Measurements from ENCODE around the gene LRMDA.

DNA sequence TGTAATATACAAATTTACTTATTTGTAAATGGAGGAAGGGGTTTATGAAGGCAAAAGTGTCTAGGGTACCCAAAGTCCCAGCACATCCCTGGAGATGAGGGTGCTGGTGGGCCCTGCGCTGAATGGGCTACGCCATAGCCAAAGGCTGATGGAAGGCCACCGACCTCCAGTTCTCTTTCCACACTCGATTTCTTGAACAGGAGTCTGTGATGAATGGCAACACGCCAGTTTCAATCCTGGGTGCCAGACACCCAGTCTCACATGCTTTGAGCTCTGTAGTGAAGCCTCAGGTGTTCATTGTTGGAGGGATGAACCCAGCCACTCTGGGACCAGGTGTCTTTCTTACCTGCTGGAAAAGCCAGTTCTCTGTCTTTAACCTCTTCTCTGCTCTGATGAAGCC is 752 bp downstream of the LRMDA start:
- TF ChIP-seq, protein P1, sequence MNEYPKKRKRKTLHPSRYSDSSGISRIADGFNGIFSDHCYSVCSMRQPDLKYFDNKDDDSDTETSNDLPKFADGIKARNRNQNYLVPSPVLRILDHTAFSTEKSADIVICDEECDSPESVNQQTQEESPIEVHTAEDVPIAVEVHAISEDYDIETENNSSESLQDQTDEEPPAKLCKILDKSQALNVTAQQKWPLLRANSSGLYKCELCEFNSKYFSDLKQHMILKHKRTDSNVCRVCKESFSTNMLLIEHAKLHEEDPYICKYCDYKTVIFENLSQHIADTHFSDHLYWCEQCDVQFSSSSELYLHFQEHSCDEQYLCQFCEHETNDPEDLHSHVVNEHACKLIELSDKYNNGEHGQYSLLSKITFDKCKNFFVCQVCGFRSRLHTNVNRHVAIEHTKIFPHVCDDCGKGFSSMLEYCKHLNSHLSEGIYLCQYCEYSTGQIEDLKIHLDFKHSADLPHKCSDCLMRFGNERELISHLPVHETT (CRISPR knock-in tag; conservative IDR thresholded peaks at IDR 0.05) = no peak
- TF ChIP-seq TARDBP (CRISPR knock-in tag; IDR thresholded peaks at IDR 0.05) (no peak), RNF2 (conservative IDR thresholded peaks at IDR 0.05; ENCODE audit: low read depth) (no peak), POLR2AphosphoS5 (IDR thresholded peaks at IDR 0.05; ENCODE audit: low read depth, low read length) (no peak; the same call in 1 of the 2 replicates), EP300 (IDR thresholded peaks at IDR 0.05; ENCODE audit: low read depth in 2 of 2, low read length in 2 of 2) (no peak), EP300 (CRISPR knock-in tag; IDR thresholded peaks at IDR 0.05; ENCODE audit: borderline replicate concordance) (no peak), ZNF749 (CRISPR knock-in tag; IDR thresholded peaks at IDR 0.05; ENCODE audit: borderline replicate concordance) (no peak), FOXA1 (IDR thresholded peaks at IDR 0.05) (no peak), FOXA1 (CRISPR knock-in tag; IDR thresholded peaks at IDR 0.05) (no peak), KLF16 (CRISPR knock-in tag; IDR thresholded peaks at IDR 0.05) (no peak; a peak in 1 of 4 replicates), NFYB (CRISPR knock-in tag; IDR thresholded peaks at IDR 0.05) (no peak), EZH2 (conservative IDR thresholded peaks at IDR 0.05; ENCODE audit: low read depth, low read length) (no peak)
- TF ChIP-seq, protein P2, sequence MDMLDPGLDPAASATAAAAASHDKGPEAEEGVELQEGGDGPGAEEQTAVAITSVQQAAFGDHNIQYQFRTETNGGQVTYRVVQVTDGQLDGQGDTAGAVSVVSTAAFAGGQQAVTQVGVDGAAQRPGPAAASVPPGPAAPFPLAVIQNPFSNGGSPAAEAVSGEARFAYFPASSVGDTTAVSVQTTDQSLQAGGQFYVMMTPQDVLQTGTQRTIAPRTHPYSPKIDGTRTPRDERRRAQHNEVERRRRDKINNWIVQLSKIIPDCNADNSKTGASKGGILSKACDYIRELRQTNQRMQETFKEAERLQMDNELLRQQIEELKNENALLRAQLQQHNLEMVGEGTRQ (IDR thresholded peaks at IDR 0.05; ENCODE audit: low read depth, low read length) = no peak
- TF ChIP-seq, protein P2 (CRISPR knock-in tag; IDR thresholded peaks at IDR 0.05; ENCODE audit: borderline replicate concordance) = no peak
- TF ChIP-seq, protein P3, sequence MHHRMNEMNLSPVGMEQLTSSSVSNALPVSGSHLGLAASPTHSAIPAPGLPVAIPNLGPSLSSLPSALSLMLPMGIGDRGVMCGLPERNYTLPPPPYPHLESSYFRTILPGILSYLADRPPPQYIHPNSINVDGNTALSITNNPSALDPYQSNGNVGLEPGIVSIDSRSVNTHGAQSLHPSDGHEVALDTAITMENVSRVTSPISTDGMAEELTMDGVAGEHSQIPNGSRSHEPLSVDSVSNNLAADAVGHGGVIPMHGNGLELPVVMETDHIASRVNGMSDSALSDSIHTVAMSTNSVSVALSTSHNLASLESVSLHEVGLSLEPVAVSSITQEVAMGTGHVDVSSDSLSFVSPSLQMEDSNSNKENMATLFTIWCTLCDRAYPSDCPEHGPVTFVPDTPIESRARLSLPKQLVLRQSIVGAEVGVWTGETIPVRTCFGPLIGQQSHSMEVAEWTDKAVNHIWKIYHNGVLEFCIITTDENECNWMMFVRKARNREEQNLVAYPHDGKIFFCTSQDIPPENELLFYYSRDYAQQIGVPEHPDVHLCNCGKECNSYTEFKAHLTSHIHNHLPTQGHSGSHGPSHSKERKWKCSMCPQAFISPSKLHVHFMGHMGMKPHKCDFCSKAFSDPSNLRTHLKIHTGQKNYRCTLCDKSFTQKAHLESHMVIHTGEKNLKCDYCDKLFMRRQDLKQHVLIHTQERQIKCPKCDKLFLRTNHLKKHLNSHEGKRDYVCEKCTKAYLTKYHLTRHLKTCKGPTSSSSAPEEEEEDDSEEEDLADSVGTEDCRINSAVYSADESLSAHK (CRISPR knock-in tag; IDR thresholded peaks at IDR 0.05; ENCODE audit: borderline replicate concordance) = no peak
- TF ChIP-seq, protein P4, sequence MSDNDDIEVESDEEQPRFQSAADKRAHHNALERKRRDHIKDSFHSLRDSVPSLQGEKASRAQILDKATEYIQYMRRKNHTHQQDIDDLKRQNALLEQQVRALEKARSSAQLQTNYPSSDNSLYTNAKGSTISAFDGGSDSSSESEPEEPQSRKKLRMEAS (IDR thresholded peaks at IDR 0.05) = no peak
- TF ChIP-seq, protein P5, sequence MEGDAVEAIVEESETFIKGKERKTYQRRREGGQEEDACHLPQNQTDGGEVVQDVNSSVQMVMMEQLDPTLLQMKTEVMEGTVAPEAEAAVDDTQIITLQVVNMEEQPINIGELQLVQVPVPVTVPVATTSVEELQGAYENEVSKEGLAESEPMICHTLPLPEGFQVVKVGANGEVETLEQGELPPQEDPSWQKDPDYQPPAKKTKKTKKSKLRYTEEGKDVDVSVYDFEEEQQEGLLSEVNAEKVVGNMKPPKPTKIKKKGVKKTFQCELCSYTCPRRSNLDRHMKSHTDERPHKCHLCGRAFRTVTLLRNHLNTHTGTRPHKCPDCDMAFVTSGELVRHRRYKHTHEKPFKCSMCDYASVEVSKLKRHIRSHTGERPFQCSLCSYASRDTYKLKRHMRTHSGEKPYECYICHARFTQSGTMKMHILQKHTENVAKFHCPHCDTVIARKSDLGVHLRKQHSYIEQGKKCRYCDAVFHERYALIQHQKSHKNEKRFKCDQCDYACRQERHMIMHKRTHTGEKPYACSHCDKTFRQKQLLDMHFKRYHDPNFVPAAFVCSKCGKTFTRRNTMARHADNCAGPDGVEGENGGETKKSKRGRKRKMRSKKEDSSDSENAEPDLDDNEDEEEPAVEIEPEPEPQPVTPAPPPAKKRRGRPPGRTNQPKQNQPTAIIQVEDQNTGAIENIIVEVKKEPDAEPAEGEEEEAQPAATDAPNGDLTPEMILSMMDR (CRISPR knock-in tag; IDR thresholded peaks at IDR 0.05) = no peak

Data from HepG2 (cell line).